GM19328 (cell line): ENCODE results near the gene TBX10.
"Not testable (repeated sequence)": the region's sequence is repeated elsewhere in the genome, so short reads cannot be mapped to it uniquely, and the experiment has no call there.

ENCODE experiments used
- ATAC-seq: cut with Tn5 transposase; IDR thresholded peaks from one replicate; pipeline ENCODE4 v1.9.1; 2021; ENCODE audit warnings: mild to moderate bottlenecking, moderate library complexity; ENCODE audit not compliant: unreplicated experiment

TBX10 gene

GRCh38 chr11:67604815-67605214 is 34.7 kb downstream of the TBX10 start:
- ATAC-seq: no peak

GRCh38 chr11:67604119-67604518 is 35.4 kb downstream of the TBX10 start:
- not testable (repeated sequence) for ATAC-seq

- no peak for ATAC-seq
These were observed 38.5 kb downstream of the TBX10 start for GRCh38 chr11:67601098-67601497.

GRCh38 chr11:67600324-67601029 is 39.1 kb downstream of the TBX10 start:
- no peak for ATAC-seq

- ATAC-seq: no peak
These were observed 40.4 kb downstream of the TBX10 start for GRCh38 chr11:67599149-67599548.

- not testable (repeated sequence) for ATAC-seq
These were observed 41.6 kb downstream of the TBX10 start for GRCh38 chr11:67597963-67598362.

GRCh38 chr11:67597458-67597857 is 42.1 kb downstream of the TBX10 start:
- not testable (repeated sequence) for ATAC-seq

- ATAC-seq: no peak
These were observed 42.7 kb downstream of the TBX10 start for GRCh38 chr11:67596753-67597300.

- ATAC-seq: no peak
These were observed 45.1 kb downstream of the TBX10 start for GRCh38 chr11:67594480-67594879.

- ATAC-seq: no peak
These were observed 46.0 kb downstream of the TBX10 start for GRCh38 chr11:67593565-67593905.

GRCh38 chr11:67592880-67593564 is 46.5 kb downstream of the TBX10 start:
- ATAC-seq: no peak

- ATAC-seq: not testable (repeated sequence)
These were observed 50.6 kb downstream of the TBX10 start for GRCh38 chr11:67588899-67589415.

GRCh38 chr11:67588136-67588503 is 51.4 kb downstream of the TBX10 start:
- ATAC-seq: no peak

- no peak for ATAC-seq
These were observed 52.9 kb downstream of the TBX10 start for GRCh38 chr11:67586568-67587250.

GRCh38 chr11:67585911-67586310 is 53.7 kb downstream of the TBX10 start:
- no peak for ATAC-seq

- ATAC-seq: no peak
These were observed 54.4 kb downstream of the TBX10 start for GRCh38 chr11:67584881-67585873.

- ATAC-seq: no peak
These were observed 55.2 kb downstream of the TBX10 start for GRCh38 chr11:67584205-67584880.

- ATAC-seq: peak; percentile 53
These were observed 56.0 kb downstream of the TBX10 start, which contains the start of gene GSTP1 for GRCh38 chr11:67583247-67584204. TSS of gene GSTP1 (plus strand) at chr11:67583812. CDS start at chr11:67583844, 32 bp downstream.
